Embryonic facial prominence (tissue), 1 donor: Measurements from ENCODE around the gene C11orf71.

ENCODE experiments used
- DNase-seq: peaks from one replicate; pipeline ENCODE4 v3.0.0-alpha.2; 2016; ENCODE audit errors: extremely low spot score

Gene C11orf71

DNA sequence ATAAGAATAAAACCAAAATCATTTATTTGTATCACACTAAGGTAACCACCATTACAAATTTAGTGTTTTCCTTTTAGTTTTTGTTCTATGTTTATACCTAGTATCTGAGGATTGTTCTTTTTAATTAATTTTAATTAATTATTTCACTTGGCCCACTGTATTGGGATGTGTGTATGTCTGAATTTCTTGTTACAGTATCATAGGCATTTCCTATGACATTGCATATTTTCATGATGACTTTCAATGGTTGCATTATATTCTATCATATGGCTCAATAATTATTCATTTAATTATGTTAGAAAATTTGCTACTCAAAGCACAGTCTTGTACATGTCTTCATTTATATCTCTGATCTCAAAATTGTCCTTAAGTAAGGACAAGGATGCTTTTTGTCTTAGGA, 41.0 kb downstream of the C11orf71 start:
- DNase-seq = no peak

DNA sequence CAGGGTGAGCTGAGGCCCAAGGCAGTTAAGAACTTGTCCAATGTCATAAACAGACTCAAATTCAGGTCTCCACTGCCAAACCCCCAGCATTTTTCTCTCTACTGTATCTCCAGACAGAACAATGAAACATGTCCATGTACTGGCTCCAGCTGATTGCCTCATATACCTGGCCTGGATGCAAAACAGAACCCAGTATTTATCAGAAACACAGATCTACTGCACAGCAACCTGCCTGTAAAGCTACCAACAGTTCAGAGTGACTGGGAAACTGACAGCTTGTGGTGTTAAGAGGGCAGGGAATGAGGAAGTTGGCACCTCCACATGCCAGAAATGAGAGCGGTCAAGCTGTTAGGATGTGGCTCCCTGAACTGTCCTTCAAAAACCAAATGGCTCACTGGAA, 41.6 kb downstream of the C11orf71 start:
- no peak for DNase-seq

DNA sequence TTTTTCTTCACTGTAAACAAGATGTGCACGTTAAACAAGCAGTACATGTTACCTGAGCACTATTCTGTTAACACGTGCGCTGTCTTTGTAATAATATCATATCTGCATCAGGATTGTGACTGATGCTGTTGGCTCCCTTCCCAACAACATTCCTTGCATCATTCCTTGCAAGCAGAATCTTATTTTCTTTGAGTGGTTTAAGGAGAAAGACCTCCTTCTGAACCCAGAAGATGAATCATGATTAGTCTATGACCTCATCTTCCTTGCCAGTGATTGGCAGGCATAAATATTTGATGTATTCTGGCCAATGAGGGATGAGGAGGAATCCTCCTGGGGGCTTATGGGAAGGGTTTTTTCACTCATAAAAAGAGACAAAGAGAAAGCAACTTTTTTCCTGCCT, 46.2 kb downstream of the C11orf71 start:
- peak; percentile 34 for DNase-seq

- DNase-seq = no peak
These were observed 46.9 kb downstream of the C11orf71 start for GRCh38 chr11:114353443-114353842.

DNA sequence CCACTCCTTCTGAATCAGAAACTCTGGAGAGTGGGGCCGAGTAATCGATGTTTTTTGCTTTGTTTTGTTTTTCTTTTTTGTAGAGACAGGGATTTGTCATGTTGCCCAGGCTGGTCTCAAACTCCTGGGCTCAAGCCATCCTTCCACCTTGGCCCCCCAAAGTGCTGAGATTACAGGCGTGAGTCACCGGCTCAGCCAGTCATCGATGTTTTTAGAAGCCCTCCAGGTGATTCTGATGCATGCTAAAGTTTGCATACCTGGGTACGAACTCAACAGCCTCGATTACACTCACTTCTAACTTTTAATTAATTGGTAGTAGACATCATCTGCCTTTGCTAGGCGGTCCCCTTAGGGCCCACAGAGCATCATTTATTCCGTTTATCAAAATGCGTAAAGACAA, 50.3 kb downstream of the C11orf71 start:
- DNase-seq = no peak
